Activated naive CD4-positive, alpha-beta T cell treated with anti-CD3 and anti-CD28 coated beads for 36 hours (primary cell): ENCODE data around the gene RC3H1. TPM values are rescaled to one million over a fixed set of nuclear protein-coding genes. Genes with fewer than 3 reads are reported as not detected.
"Not testable (repeated sequence)": the region's sequence is repeated elsewhere in the genome, so short reads cannot be mapped to it uniquely, and the experiment has no call there.

Experiments used
- CTCF ChIA-PET: fragments of 350-600 bp; sonication (Branson Sonifier 250); formaldehyde crosslinking; loops from one replicate; lab custom pipeline; 2021; ENCODE audit warnings: antibody characterized with exemption; lab: Charles Lee
- DNase-seq: peaks from one replicate; pipeline ENCODE4 v3.0.0-alpha.2; 2020
- H3K27ac Mint-ChIP-seq: one replicate; pipeline ENCODE4 v1.8.0; 2021; ENCODE audit warnings: mild to moderate bottlenecking, mixed read lengths
- H3K27me3 Mint-ChIP-seq: one replicate; pipeline ENCODE4 v1.8.0; 2021; ENCODE audit warnings: low read depth, mixed read lengths
- H3K36me3 Mint-ChIP-seq: one replicate; pipeline ENCODE4 v1.8.0; 2021; ENCODE audit warnings: low read depth, mixed read lengths
- H3K4me1 Mint-ChIP-seq: one replicate; pipeline ENCODE4 v1.8.0; 2021; ENCODE audit warnings: low read depth, mixed read lengths
- H3K4me3 Mint-ChIP-seq: one replicate; pipeline ENCODE4 v1.8.0; 2021; ENCODE audit warnings: mild to moderate bottlenecking, moderate library complexity, mixed read lengths
- H3K9me3 Mint-ChIP-seq: one replicate; pipeline ENCODE4 v1.8.0; 2021; ENCODE audit warnings: mixed read lengths
- intact Hi-C: fragments of 100-400 bp; cut with micrococcal nuclease; formaldehyde crosslinking; loops from one replicate; pipeline ENCODE4 v1.15.1; 2023
- total RNA-seq, 2 experiments: library from RNA; stranded (reverse); gene quantifications; one replicate each; pipeline ENCODE4 v1.2.3, GENCODE V29; 2021

Gene RC3H1
- total RNA-seq, 2 experiments from 2014 or later, result 24.2 to 27.1 TPM

- Mint-ChIP-seq H3K36me3 (peaks cover 16% of the 10 kb centered on the region), H3K4me3 (no peak overlapping the region), H3K27me3 (no peaks in the 10 kb centered on the region), H3K27ac (no peak overlapping the region), H3K9me3 (no peaks in the 10 kb centered on the region), H3K4me1 (no peaks in the 10 kb centered on the region)
- CTCF ChIA-PET, result interaction anchor here (0.6 kb wide), 1 partner anchor 1164 kb away, joined by 4 read pairs; no protein-coding TSS in a partner anchor
- no peak for DNase-seq
- intact Hi-C loops, result no loop called here
Measured at GRCh38 chr1:173988068-173988467, 34.1 kb downstream of the RC3H1 start.

GRCh38 chr1:173986951-173987350, 35.2 kb downstream of the RC3H1 start:
- intact Hi-C loops, result no loop called here
- no peaks in the 10 kb centered on the region for H3K4me1 Mint-ChIP-seq
- H3K27ac Mint-ChIP-seq, result no peak overlapping the region
- DNase-seq, result no peak
- no peak overlapping the region for H3K4me3 Mint-ChIP-seq
- CTCF ChIA-PET, result interaction anchor here (0.6 kb wide), 1 partner anchor 21 kb away, joined by 3 read pairs; no protein-coding TSS in a partner anchor
- no peaks in the 10 kb centered on the region for H3K27me3 Mint-ChIP-seq
- H3K36me3 Mint-ChIP-seq, result peaks cover 11% of the 10 kb centered on the region
- H3K9me3 Mint-ChIP-seq, result no peaks in the 10 kb centered on the region

GRCh38 chr1:173970252-173970651, 51.9 kb downstream of the RC3H1 start:
- Mint-ChIP-seq H3K36me3 (peaks cover 19% of the 10 kb centered on the region), H3K4me1 (no peaks in the 10 kb centered on the region), H3K9me3 (no peaks in the 10 kb centered on the region), H3K27ac (no peak overlapping the region), H3K27me3 (no peaks in the 10 kb centered on the region), H3K4me3 (no peak overlapping the region)
- no peak for DNase-seq
- intact Hi-C loops, result no loop called here
- CTCF ChIA-PET, result interaction anchor here (1.3 kb wide), 1 partner anchor 73 kb away, joined by 6 read pairs; no protein-coding TSS in a partner anchor

- intact Hi-C loops, H3K27me3 Mint-ChIP-seq, H3K9me3 Mint-ChIP-seq, H3K4me3 Mint-ChIP-seq, H3K4me1 Mint-ChIP-seq, DNase-seq, H3K27ac Mint-ChIP-seq: not testable (repeated sequence)
- CTCF ChIA-PET, result interaction anchor here (1.1 kb wide), 1 partner anchor 21 kb away, joined by 3 read pairs; no protein-coding TSS in a partner anchor
- H3K36me3 Mint-ChIP-seq, result peaks cover 19% of the 10 kb centered on the region
Measured at GRCh38 chr1:173965896-173966295, 56.3 kb downstream of the RC3H1 start.

GRCh38 chr1:173963477-173963876, 58.7 kb downstream of the RC3H1 start:
- CTCF ChIA-PET, result no interaction called here
- H3K27ac Mint-ChIP-seq, result no peak overlapping the region
- peaks cover 22% of the 10 kb centered on the region for H3K36me3 Mint-ChIP-seq
- no peaks in the 10 kb centered on the region for H3K9me3 Mint-ChIP-seq
- DNase-seq, result no peak
- H3K4me3 Mint-ChIP-seq, result no peak overlapping the region
- H3K4me1 Mint-ChIP-seq, result no peaks in the 10 kb centered on the region
- H3K27me3 Mint-ChIP-seq, result no peaks in the 10 kb centered on the region
- intact Hi-C loops, result no loop called here

- Mint-ChIP-seq H3K27me3 (no peaks in the 10 kb centered on the region), H3K9me3 (no peaks in the 10 kb centered on the region), H3K4me1 (no peaks in the 10 kb centered on the region), H3K36me3 (peaks cover 20% of the 10 kb centered on the region), H3K4me3 (no peak overlapping the region), H3K27ac (no peak overlapping the region)
- no peak for DNase-seq
- intact Hi-C loops, result no loop called here
- CTCF ChIA-PET, result no interaction called here
Measured at GRCh38 chr1:173960625-173961024, 61.5 kb downstream of the RC3H1 start.

- Mint-ChIP-seq H3K4me3 (no peak overlapping the region), H3K27ac (no peak overlapping the region), H3K36me3 (peaks cover 17% of the 10 kb centered on the region), H3K27me3 (no peaks in the 10 kb centered on the region), H3K4me1 (peaks cover 17% of the 10 kb centered on the region), H3K9me3 (no peaks in the 10 kb centered on the region)
- no peak for DNase-seq
- CTCF ChIA-PET, result no interaction called here
- intact Hi-C loops, result loop anchor here (10.0 kb wide), 1 partner anchor 261 kb away; no protein-coding TSS in a partner anchor
Measured at GRCh38 chr1:173954179-173954578, 68.0 kb downstream of the RC3H1 start.

- no peak overlapping the region for H3K4me3 Mint-ChIP-seq
- CTCF ChIA-PET, result no interaction called here
- H3K27ac Mint-ChIP-seq, result no peak overlapping the region
- peaks cover 12% of the 10 kb centered on the region for H3K4me1 Mint-ChIP-seq
- peaks cover 23% of the 10 kb centered on the region for H3K36me3 Mint-ChIP-seq
- intact Hi-C loops, result no loop called here
- DNase-seq, result no peak
- no peaks in the 10 kb centered on the region for H3K27me3 Mint-ChIP-seq
- H3K9me3 Mint-ChIP-seq, result no peaks in the 10 kb centered on the region
Measured at GRCh38 chr1:173948594-173948993, 73.6 kb downstream of the RC3H1 start.

- Mint-ChIP-seq H3K4me1 (no peaks in the 10 kb centered on the region), H3K9me3 (no peaks in the 10 kb centered on the region), H3K4me3 (no peak overlapping the region), H3K36me3 (peaks cover 31% of the 10 kb centered on the region), H3K27me3 (no peaks in the 10 kb centered on the region), H3K27ac (no peak overlapping the region)
- intact Hi-C loops, result no loop called here
- CTCF ChIA-PET, result no interaction called here
- DNase-seq, result no peak
Measured at GRCh38 chr1:173946380-173946921, 75.7 kb downstream of the RC3H1 start.

- Mint-ChIP-seq H3K9me3 (no peaks in the 10 kb centered on the region), H3K27me3 (no peaks in the 10 kb centered on the region), H3K36me3 (peaks cover 15% of the 10 kb centered on the region), H3K4me1 (peaks cover 6% of the 10 kb centered on the region), H3K27ac (no peak overlapping the region), H3K4me3 (no peak overlapping the region)
- no peak for DNase-seq
- intact Hi-C loops, result no loop called here
- CTCF ChIA-PET, result interaction anchor here (0.5 kb wide), 1 partner anchor 139 kb away, joined by 3 read pairs; no protein-coding TSS in a partner anchor
Measured at GRCh38 chr1:173937062-173937461, 85.1 kb downstream of the RC3H1 start.

- H3K4me1 Mint-ChIP-seq, result peaks cover 6% of the 10 kb centered on the region
- H3K27me3 Mint-ChIP-seq, result no peaks in the 10 kb centered on the region
- H3K4me3 Mint-ChIP-seq, result no peak overlapping the region
- DNase-seq, result no peak
- intact Hi-C loops, result no loop called here
- H3K27ac Mint-ChIP-seq, result no peak overlapping the region
- CTCF ChIA-PET, result no interaction called here
- no peaks in the 10 kb centered on the region for H3K9me3 Mint-ChIP-seq
- peaks cover 8% of the 10 kb centered on the region for H3K36me3 Mint-ChIP-seq
Measured at GRCh38 chr1:173934440-173934839, 87.7 kb downstream of the RC3H1 start.

GRCh38 chr1:173930541-173930940, 91.6 kb downstream of the RC3H1 start:
- DNase-seq, CTCF ChIA-PET, intact Hi-C loops, H3K36me3 Mint-ChIP-seq, H3K4me1 Mint-ChIP-seq, H3K4me3 Mint-ChIP-seq, H3K27me3 Mint-ChIP-seq, H3K27ac Mint-ChIP-seq, H3K9me3 Mint-ChIP-seq: not testable (repeated sequence)
